IMR-90 (cell line): Measurements from ENCODE around the gene VSNL1.

Experiments used
- CTCF ChIP-seq: conservative IDR thresholded peaks from 2 replicates; pipeline ENCODE4 v1.5.1; 2012; ENCODE audit warnings: mild to moderate bottlenecking, low read depth, low read length, improper control_type of control experiment
- MXI1 ChIP-seq: IDR thresholded peaks from 2 replicates; pipeline ENCODE4 v1.6.1; 2012; ENCODE audit warnings: low read depth, mild to moderate bottlenecking, low read length, moderate library complexity, borderline replicate concordance
- POLR2A ChIP-seq: IDR thresholded peaks from 2 replicates; pipeline ENCODE4 v1.6.1; 2012; ENCODE audit warnings: mild to moderate bottlenecking, low read depth, low read length
- RAD21 ChIP-seq: IDR thresholded peaks from 2 replicates; pipeline ENCODE4 v1.6.1; 2012; ENCODE audit warnings: low read length, improper control_type of control experiment
- RCOR1 ChIP-seq: IDR thresholded peaks from 2 replicates; pipeline ENCODE4 v1.6.1; 2012; ENCODE audit warnings: mild to moderate bottlenecking, low read length, improper control_type of control experiment; ENCODE audit not compliant: insufficient replicate concordance

GRCh38 chr2:17637131-17637906 is 96.8 kb downstream of the VSNL1 start:
- TF ChIP-seq CTCF (no peak), MXI1 (no peak), RAD21 (no peak), POLR2A (no peak), RCOR1 (no peak)
